Measurements from ENCODE around the gene TIFAB. TPM values are rescaled to one million over a fixed set of nuclear protein-coding genes. Genes with fewer than 3 reads are reported as not detected.

Gene TIFAB
- total RNA-seq, 1 donor from 2014 or later, result not detected

DNA sequence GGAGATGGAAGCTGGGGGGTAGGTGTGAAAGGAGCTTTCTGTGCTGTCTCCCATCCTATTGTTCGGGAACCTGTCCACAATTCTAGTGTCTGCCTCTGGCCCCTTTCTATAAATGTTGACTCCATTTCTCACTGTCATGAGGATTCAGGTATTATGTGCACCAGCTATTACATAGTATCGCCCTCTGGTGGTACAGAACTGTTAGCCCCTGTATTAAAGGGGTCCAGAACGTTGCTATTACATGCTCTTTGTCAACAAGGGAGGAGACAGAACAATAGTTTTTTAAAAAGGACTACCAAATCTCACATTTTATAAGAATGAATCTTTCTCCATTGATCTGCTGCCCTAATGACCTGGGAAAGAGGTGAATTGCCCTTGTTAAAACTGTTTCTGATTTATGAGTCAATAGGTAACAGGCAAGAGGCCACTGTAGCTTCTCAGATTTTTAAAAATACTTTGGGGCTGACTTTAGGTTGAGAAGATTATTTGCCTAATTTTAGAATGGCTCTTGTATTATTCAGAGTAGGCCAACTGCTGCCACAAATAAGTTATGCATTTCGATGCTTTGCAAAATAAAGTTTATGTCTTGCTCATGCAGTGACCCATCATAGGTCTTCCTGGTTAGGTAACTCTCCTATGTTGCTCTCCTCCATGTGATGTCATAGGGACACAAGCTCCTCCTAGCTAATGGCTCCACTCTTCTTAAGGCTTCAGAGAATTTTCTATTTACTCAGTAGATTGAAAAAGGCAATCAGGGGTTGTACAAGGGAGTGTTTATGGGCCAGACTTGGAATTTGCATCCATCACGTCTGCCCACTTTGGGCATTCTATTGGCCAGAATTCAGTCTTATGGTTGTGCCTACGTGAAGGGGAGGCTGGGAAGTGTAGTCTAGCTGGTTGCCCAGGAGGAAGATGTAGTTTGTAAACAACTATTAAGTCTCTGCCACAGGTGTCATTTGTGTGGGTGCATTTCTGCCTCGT lies 25.8 kb downstream of the TIFAB start:
- H3K4me1 ChIP-seq, result peaks cover 0 to 5% of the 10 kb centered on the region in 2 donors
- H3K27me3 ChIP-seq, result no peaks in the 10 kb centered on the region
- peak in 1 of 3 experiments; percentile 34 for TF ChIP-seq CTCF (IDR thresholded peaks at IDR 0.05)
- H3K4me3 ChIP-seq, result no peak overlapping the region
- intact Hi-C loops (cut with DNase I), result no loop called here
- no peaks in the 10 kb centered on the region for H3K36me3 ChIP-seq
- no peak for DNase-seq (ENCODE audit: low spot score in 2 of 2)
- H3K9me3 ChIP-seq, result peaks cover 3 to 4% of the 10 kb centered on the region in 2 donors
- no peak overlapping the region for H3K27ac ChIP-seq

- no peak for TF ChIP-seq CTCF (IDR thresholded peaks at IDR 0.05)
- Histone ChIP-seq H3K27ac (no peak overlapping the region), H3K9me3 (peaks cover 3 to 4% of the 10 kb centered on the region in 2 donors), H3K4me3 (no peak overlapping the region), H3K36me3 (no peaks in the 10 kb centered on the region), H3K27me3 (no peaks in the 10 kb centered on the region), H3K4me1 (peaks cover 0 to 5% of the 10 kb centered on the region in 2 donors)
- no peak for DNase-seq (ENCODE audit: low spot score in 2 of 2)
- intact Hi-C loops (cut with DNase I), result no loop called here
These were observed 26.5 kb downstream of the TIFAB start for GRCh38 chr5:135425641-135426040.

- peaks cover 3 to 4% of the 10 kb centered on the region in 2 donors for H3K9me3 ChIP-seq
- TF ChIP-seq CTCF (IDR thresholded peaks at IDR 0.05), result no peak
These were observed 28.3 kb downstream of the TIFAB start for GRCh38 chr5:135423846-135424168.

GRCh38 chr5:135423146-135423845 lies 28.9 kb downstream of the TIFAB start:
- DNase-seq (ENCODE audit: low spot score in 2 of 2), result no peak
- no peak overlapping the region for H3K4me3 ChIP-seq
- intact Hi-C loops (cut with DNase I), result no loop called here
- H3K27ac ChIP-seq, result no peak overlapping the region
- H3K27me3 ChIP-seq, result no peaks in the 10 kb centered on the region
- no peak for TF ChIP-seq CTCF (IDR thresholded peaks at IDR 0.05)
- no peaks in the 10 kb centered on the region for H3K9me3 ChIP-seq
- H3K36me3 ChIP-seq, result no peaks in the 10 kb centered on the region
- H3K4me1 ChIP-seq, result no peaks in the 10 kb centered on the region

More at GRCh38 chr5:135423846-135424168, 28.3 kb downstream of the TIFAB start:
- Histone ChIP-seq H3K4me1 (no peaks in the 10 kb centered on the region), H3K27ac (no peak overlapping the region), H3K36me3 (no peaks in the 10 kb centered on the region), H3K4me3 (no peak overlapping the region), H3K27me3 (no peaks in the 10 kb centered on the region)
- intact Hi-C loops (cut with DNase I), result no loop called here
- DNase-seq (ENCODE audit: low spot score in 2 of 2), result no peak

DNA sequence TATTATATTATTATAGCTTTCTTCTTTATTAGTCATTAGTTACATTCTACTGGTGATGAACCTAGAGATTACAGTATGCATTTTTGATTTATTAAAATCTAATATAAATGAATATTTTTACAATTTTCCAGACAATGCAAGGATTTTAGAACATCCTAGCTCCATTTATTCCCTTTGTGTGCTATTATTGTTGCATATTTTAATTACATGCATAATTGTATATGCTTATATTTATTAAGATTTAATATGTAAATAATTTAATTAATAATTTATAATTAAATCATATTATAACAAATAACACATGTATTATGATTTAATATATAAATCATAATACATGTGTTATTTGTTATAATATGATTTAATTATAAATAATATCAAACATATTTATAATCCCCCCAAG lies 29.7 kb downstream of the TIFAB start:
- Histone ChIP-seq H3K9me3 (no peaks in the 10 kb centered on the region), H3K27ac (no peak overlapping the region), H3K4me1 (no peaks in the 10 kb centered on the region), H3K36me3 (no peaks in the 10 kb centered on the region), H3K4me3 (no peak overlapping the region), H3K27me3 (no peaks in the 10 kb centered on the region)
- no peak for DNase-seq (ENCODE audit: low spot score in 2 of 2)
- TF ChIP-seq CTCF (IDR thresholded peaks at IDR 0.05), result no peak
- intact Hi-C loops (cut with DNase I), result no loop called here
